Stimulated activated CD4-positive, alpha-beta T cell treated with anti-CD3 and anti-CD28 coated beads, Interleukin-15, amount 100 ng/mL, for 24 hours (primary cell): ENCODE results near the gene WDR37.
A peak's percentile ranks its signal among the peaks of the same experiment; 100 is the strongest.
"Not testable (repeated sequence)": the region's sequence is repeated elsewhere in the genome, so short reads cannot be mapped to it uniquely, and the experiment has no call there.

Experiments used
- DNase-seq: peaks from one replicate; pipeline ENCODE4 v3.0.0-alpha.2; 2020

WDR37 gene

GRCh38 chr10:1043532-1043995 is 12.6 kb upstream of the WDR37 start:
- peak; percentile 27 for DNase-seq

GRCh38 chr10:1044146-1044545 is 12.0 kb upstream of the WDR37 start:
- DNase-seq = no peak

GRCh38 chr10:1044964-1045363 is 11.2 kb upstream of the WDR37 start:
- DNase-seq = no peak

GRCh38 chr10:1045415-1045814 is 10.8 kb upstream of the WDR37 start:
- no peak for DNase-seq

- DNase-seq = peak; percentile 46
Observed at GRCh38 chr10:1047937-1048336, 8.2 kb upstream of the WDR37 start.

GRCh38 chr10:1048349-1048731 is 7.8 kb upstream of the WDR37 start:
- no peak for DNase-seq

- DNase-seq = peak; percentile 97
Observed at GRCh38 chr10:1048732-1049424, 7.3 kb upstream of the WDR37 start, which contains the start of gene IDI1. Gene IDI1, minus strand, starts transcription at chr10:1049119. Its CDS starts 116 bp downstream, at chr10:1049003.

GRCh38 chr10:1049425-1049958 is 6.7 kb upstream of the WDR37 start:
- DNase-seq = no peak

- DNase-seq = peak; percentile 43
Observed at GRCh38 chr10:1050145-1050544, 6.0 kb upstream of the WDR37 start.

GRCh38 chr10:1050554-1050953 is 5.6 kb upstream of the WDR37 start:
- DNase-seq = peak; percentile 55

GRCh38 chr10:1054684-1055083 is 1.5 kb upstream of the WDR37 start:
- no peak for DNase-seq

- no peak for DNase-seq
Observed at GRCh38 chr10:1057106-1057657, 997 bp downstream of the WDR37 start.

GRCh38 chr10:1058017-1058416 is 1.8 kb downstream of the WDR37 start:
- DNase-seq = no peak

- DNase-seq = no peak
Observed at GRCh38 chr10:1059902-1060301, 3.7 kb downstream of the WDR37 start.

GRCh38 chr10:1061930-1062774 is 6.0 kb downstream of the WDR37 start:
- DNase-seq = no peak

- peak; percentile 13 for DNase-seq
Observed at GRCh38 chr10:1063232-1063865, 7.2 kb downstream of the WDR37 start.

GRCh38 chr10:1064964-1065247 is 8.7 kb downstream of the WDR37 start:
- no peak for DNase-seq

- DNase-seq = not testable (repeated sequence)
Observed at GRCh38 chr10:1066734-1067133, 10.5 kb downstream of the WDR37 start.

- no peak for DNase-seq
Observed at GRCh38 chr10:1068380-1069361, 12.5 kb downstream of the WDR37 start.

GRCh38 chr10:1070919-1071318 is 14.7 kb downstream of the WDR37 start:
- no peak for DNase-seq

GRCh38 chr10:1074052-1074747 is 18.0 kb downstream of the WDR37 start:
- no peak for DNase-seq
